Mesendoderm (in vitro differentiated cells): Measurements from ENCODE around the gene ROBO2.

Source experiments
- DNase-seq: peaks from one replicate; pipeline ENCODE4 v3.0.0; 2013
- H2AK5ac ChIP-seq: 2 replicates; pipeline ENCODE4 v1.6.1; 2013; ENCODE audit warnings: low read length, inconsistent platforms
- H2BK120ac ChIP-seq: 2 replicates; pipeline ENCODE4 v1.6.1; 2013; ENCODE audit warnings: low read depth, mild to moderate bottlenecking, low read length, moderate library complexity, mixed read lengths
- H2BK15ac ChIP-seq: replicated peaks from 2 replicates; pipeline ENCODE4 v1.6.1; 2013; ENCODE audit warnings: low read depth, mild to moderate bottlenecking, moderate library complexity
- H2BK5ac ChIP-seq: 2 replicates; pipeline ENCODE4 v1.6.1; 2013; ENCODE audit warnings: low read length, inconsistent platforms
- H3K18ac ChIP-seq: 2 replicates; pipeline ENCODE4 v1.6.1; 2013; ENCODE audit warnings: mild to moderate bottlenecking, low read length, mixed read lengths
- H3K23ac ChIP-seq: one replicate; pipeline ENCODE4 v1.6.1; 2013; ENCODE audit warnings: low read length
- H3K27ac ChIP-seq: 2 replicates; pipeline ENCODE4 v1.5.1; 2013; ENCODE audit warnings: low read depth, mild to moderate bottlenecking, inconsistent platforms, low read length, moderate library complexity
- H3K27me3 ChIP-seq: 2 replicates; pipeline ENCODE4 v1.6.1; 2013; ENCODE audit warnings: low read length, control low read depth, mild to moderate bottlenecking, inconsistent platforms; ENCODE audit not compliant: insufficient read depth, poor library complexity
- H3K36me3 ChIP-seq: 2 replicates; pipeline ENCODE4 v1.6.1; 2013; ENCODE audit warnings: low read length, inconsistent platforms; ENCODE audit not compliant: control insufficient read depth, insufficient read depth
- H3K4ac ChIP-seq: one replicate; pipeline ENCODE4 v1.6.1; 2013; ENCODE audit warnings: low read depth, mild to moderate bottlenecking, low read length, moderate library complexity
- H3K4me1 ChIP-seq: 2 replicates; pipeline ENCODE4 v1.6.1; 2013; ENCODE audit warnings: low read depth, low read length, inconsistent platforms; ENCODE audit not compliant: control insufficient read depth
- H3K4me2 ChIP-seq: 2 replicates; pipeline ENCODE4 v1.6.1; 2013; ENCODE audit warnings: low read length
- H3K4me3 ChIP-seq: 2 replicates; pipeline ENCODE4 v1.5.1; 2013; ENCODE audit warnings: mild to moderate bottlenecking, low read length
- H3K56ac ChIP-seq: one replicate; pipeline ENCODE4 v1.6.1; 2013; ENCODE audit warnings: low read length
- H3K79me1 ChIP-seq: 2 replicates; pipeline ENCODE4 v1.6.1; 2013; ENCODE audit warnings: low read length, inconsistent platforms
- H3K79me2 ChIP-seq: 2 replicates; pipeline ENCODE4 v1.6.1; 2013; ENCODE audit warnings: mild to moderate bottlenecking, low read length; ENCODE audit not compliant: control insufficient read depth, insufficient read depth
- H3K9ac ChIP-seq: 2 replicates; pipeline ENCODE4 v1.6.1; 2013; ENCODE audit warnings: low read length, inconsistent platforms
- H4K5ac ChIP-seq: one replicate; pipeline ENCODE4 v1.6.1; 2013; ENCODE audit warnings: low read length
- H4K8ac ChIP-seq: one replicate; pipeline ENCODE4 v1.6.1; 2013; ENCODE audit warnings: low read depth, mild to moderate bottlenecking, control low read depth, low read length, moderate library complexity
- WGBS: extraction: QIAGEN DNeasy Blood & Tissue Kit; methylation state at CpG from one replicate; pipeline ENCODE4 v1.1.7; 2013; ENCODE audit warnings: low lambda C conversion rate, missing lambda C conversion rate; ENCODE audit not compliant: insufficient coverage; ENCODE audit errors: extremely low coverage; 5-methylcytosine and 5-hydroxymethylcytosine counted together

ROBO2 gene

GRCh38 chr3:77324105-77324504 lies 284.2 kb downstream of the ROBO2 start:
- Histone ChIP-seq H2BK5ac (no peak overlapping the region), H4K8ac (no peak overlapping the region), H3K79me2 (no peaks in the 10 kb centered on the region), H3K4me3 (no peak overlapping the region), H2BK120ac (no peak overlapping the region), H2BK15ac (no peak overlapping the region), H3K23ac (no peak overlapping the region), H3K27me3 (no peaks in the 10 kb centered on the region), H3K4me1 (no peaks in the 10 kb centered on the region), H4K5ac (no peak overlapping the region), H3K36me3 (no peaks in the 10 kb centered on the region), H3K4ac (no peak overlapping the region), H3K56ac (no peak overlapping the region), H3K9ac (no peak overlapping the region), H2AK5ac (no peak overlapping the region), H3K79me1 (no peaks in the 10 kb centered on the region), H3K27ac (no peak overlapping the region), H3K18ac (no peak overlapping the region), H3K4me2 (no peak overlapping the region)
- no peak for DNase-seq
- WGBS = no CpG with 5 or more reads among the region's 3 CpGs

GRCh38 chr3:77325280-77325679 lies 285.4 kb downstream of the ROBO2 start:
- DNase-seq = no peak
- WGBS = no CpG with 5 or more reads among the region's 2 CpGs
- no peaks in the 10 kb centered on the region for H3K4me1 ChIP-seq

DNA sequence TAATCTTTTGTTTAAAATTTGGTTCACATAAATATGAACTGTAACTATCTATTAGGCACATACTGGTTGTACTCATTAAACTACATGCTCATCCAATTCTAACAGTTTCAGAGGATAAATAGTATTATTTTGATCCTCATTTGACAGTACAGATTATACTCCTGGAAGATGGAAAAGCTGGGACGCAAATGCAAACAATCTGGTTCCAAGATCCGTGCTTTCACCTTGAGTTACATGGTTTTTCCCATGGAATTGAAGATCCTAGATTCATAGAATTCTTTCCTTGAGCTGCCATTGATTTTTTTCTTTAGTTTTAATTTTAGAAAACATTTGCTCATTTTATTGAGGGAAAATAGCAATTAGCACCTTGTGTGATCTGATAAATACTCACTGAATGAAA lies 285.8 kb downstream of the ROBO2 start:
- Histone ChIP-seq H3K18ac (no peak overlapping the region), H2BK120ac (no peak overlapping the region), H2AK5ac (no peak overlapping the region), H3K4me2 (no peak overlapping the region), H3K4me1 (no peaks in the 10 kb centered on the region), H3K56ac (no peak overlapping the region), H3K79me2 (no peaks in the 10 kb centered on the region), H4K8ac (no peak overlapping the region), H4K5ac (no peak overlapping the region), H2BK15ac (no peak overlapping the region), H3K27me3 (no peaks in the 10 kb centered on the region), H2BK5ac (no peak overlapping the region), H3K4me3 (no peak overlapping the region), H3K4ac (no peak overlapping the region), H3K23ac (no peak overlapping the region), H3K9ac (no peak overlapping the region), H3K36me3 (no peaks in the 10 kb centered on the region), H3K27ac (no peak overlapping the region), H3K79me1 (no peaks in the 10 kb centered on the region)
- no CpG with 5 or more reads among the region's 2 CpGs for WGBS
- no peak for DNase-seq

More at GRCh38 chr3:77325280-77325679, 285.4 kb downstream of the ROBO2 start:
- Histone ChIP-seq H2BK5ac (no peak overlapping the region), H4K5ac (no peak overlapping the region), H3K27ac (no peak overlapping the region), H3K36me3 (no peaks in the 10 kb centered on the region), H3K27me3 (no peaks in the 10 kb centered on the region), H2AK5ac (no peak overlapping the region), H3K4me2 (no peak overlapping the region), H3K9ac (no peak overlapping the region), H3K23ac (no peak overlapping the region), H3K4me3 (no peak overlapping the region), H3K56ac (no peak overlapping the region), H3K79me2 (no peaks in the 10 kb centered on the region), H3K4ac (no peak overlapping the region), H4K8ac (no peak overlapping the region), H3K79me1 (no peaks in the 10 kb centered on the region), H3K18ac (no peak overlapping the region), H2BK15ac (no peak overlapping the region), H2BK120ac (no peak overlapping the region)

DNA sequence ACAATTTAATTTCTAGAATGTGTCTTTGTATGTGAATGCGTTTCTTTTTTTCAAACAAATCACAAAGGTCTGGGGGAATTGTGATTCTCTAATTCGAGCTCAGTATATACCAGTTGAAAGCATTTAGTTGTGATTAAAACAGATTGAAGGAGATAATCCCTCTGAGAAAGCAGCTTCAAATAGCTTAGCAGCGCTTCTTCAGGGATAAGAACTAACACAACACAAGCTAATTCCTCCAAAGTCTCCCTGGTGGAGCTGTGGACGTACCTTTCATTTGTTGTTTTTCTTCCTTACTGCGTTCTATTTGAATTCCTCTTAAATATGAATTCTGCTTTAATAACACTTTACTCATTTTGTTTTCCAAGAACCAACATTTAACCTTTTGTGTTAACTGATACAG lies 286.7 kb downstream of the ROBO2 start:
- Histone ChIP-seq H3K4me1 (no peaks in the 10 kb centered on the region), H3K27ac (no peak overlapping the region), H3K18ac (no peak overlapping the region), H3K27me3 (no peaks in the 10 kb centered on the region), H3K79me2 (no peaks in the 10 kb centered on the region), H2BK5ac (no peak overlapping the region), H2BK120ac (no peak overlapping the region), H3K9ac (no peak overlapping the region), H3K4ac (no peak overlapping the region), H4K5ac (no peak overlapping the region), H2AK5ac (no peak overlapping the region), H2BK15ac (no peak overlapping the region), H3K4me2 (no peak overlapping the region), H4K8ac (no peak overlapping the region), H3K56ac (no peak overlapping the region), H3K79me1 (no peaks in the 10 kb centered on the region), H3K23ac (no peak overlapping the region), H3K36me3 (no peaks in the 10 kb centered on the region), H3K4me3 (no peak overlapping the region)
- no CpG with 5 or more reads among the region's 5 CpGs for WGBS
- DNase-seq = no peak

- Histone ChIP-seq H3K18ac (no peak overlapping the region), H3K4me2 (no peak overlapping the region), H2AK5ac (no peak overlapping the region), H3K4ac (no peak overlapping the region), H3K79me2 (no peaks in the 10 kb centered on the region), H3K9ac (no peak overlapping the region), H3K23ac (no peak overlapping the region), H3K56ac (no peak overlapping the region), H2BK120ac (no peak overlapping the region), H4K8ac (no peak overlapping the region), H3K79me1 (no peaks in the 10 kb centered on the region), H2BK5ac (no peak overlapping the region), H3K27me3 (no peaks in the 10 kb centered on the region), H2BK15ac (no peak overlapping the region), H4K5ac (no peak overlapping the region), H3K4me1 (no peaks in the 10 kb centered on the region), H3K27ac (no peak overlapping the region), H3K4me3 (no peak overlapping the region), H3K36me3 (no peaks in the 10 kb centered on the region)
- DNase-seq = no peak
- no CpG with 5 or more reads among the region's 1 CpG for whole genome bisulfite sequencing
These were observed 288.8 kb downstream of the ROBO2 start for GRCh38 chr3:77328690-77329089.

DNA sequence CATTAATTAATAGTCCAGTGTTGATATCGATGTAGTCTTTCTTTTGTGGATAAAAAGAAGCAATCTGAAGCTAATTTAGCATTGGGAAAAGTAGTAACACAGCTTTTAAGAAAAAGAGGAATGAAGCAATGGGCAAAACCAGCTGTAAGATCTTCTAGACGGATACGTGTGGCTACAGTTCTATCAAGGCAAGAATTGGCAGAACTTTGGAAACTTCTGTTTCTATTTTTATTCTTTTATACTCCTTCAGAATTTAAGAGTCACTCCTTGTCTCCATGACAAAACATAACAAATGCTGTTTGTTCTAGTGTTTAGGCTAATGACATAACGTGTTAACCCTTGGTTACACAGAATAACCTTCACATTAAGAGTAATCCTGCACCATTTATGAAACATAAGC lies 289.2 kb downstream of the ROBO2 start:
- no peak overlapping the region for H3K27ac ChIP-seq
- no peak overlapping the region for H4K8ac ChIP-seq
- no peak overlapping the region for H2BK15ac ChIP-seq
- H3K23ac ChIP-seq = no peak overlapping the region
- no peak overlapping the region for H3K4me3 ChIP-seq
- no peak overlapping the region for H3K4me2 ChIP-seq
- H3K4ac ChIP-seq = no peak overlapping the region
- H4K5ac ChIP-seq = no peak overlapping the region
- DNase-seq = no peak
- no peak overlapping the region for H2BK5ac ChIP-seq
- WGBS = no CpG with 5 or more reads among the region's 4 CpGs
- H3K79me1 ChIP-seq = no peaks in the 10 kb centered on the region
- no peaks in the 10 kb centered on the region for H3K27me3 ChIP-seq
- H3K36me3 ChIP-seq = no peaks in the 10 kb centered on the region
- no peak overlapping the region for H2AK5ac ChIP-seq
- H2BK120ac ChIP-seq = no peak overlapping the region
- no peak overlapping the region for H3K9ac ChIP-seq
- no peaks in the 10 kb centered on the region for H3K79me2 ChIP-seq
- H3K56ac ChIP-seq = no peak overlapping the region
- H3K4me1 ChIP-seq = no peaks in the 10 kb centered on the region
- H3K18ac ChIP-seq = no peak overlapping the region
